PFSK-1 (cell line): Measurements from ENCODE around the gene RRP1.

ENCODE experiments used
- POLR2AphosphoS5 ChIP-seq: IDR thresholded peaks from 2 replicates; pipeline ENCODE4 v1.6.1; 2012; ENCODE audit warnings: low read depth, mild to moderate bottlenecking, control low read depth, low read length, moderate library complexity
- TAF1 ChIP-seq: IDR thresholded peaks from 2 replicates; pipeline ENCODE4 v1.6.1; 2012; ENCODE audit warnings: low read length, control low read depth, borderline replicate concordance; ENCODE audit not compliant: insufficient read depth

DNA sequence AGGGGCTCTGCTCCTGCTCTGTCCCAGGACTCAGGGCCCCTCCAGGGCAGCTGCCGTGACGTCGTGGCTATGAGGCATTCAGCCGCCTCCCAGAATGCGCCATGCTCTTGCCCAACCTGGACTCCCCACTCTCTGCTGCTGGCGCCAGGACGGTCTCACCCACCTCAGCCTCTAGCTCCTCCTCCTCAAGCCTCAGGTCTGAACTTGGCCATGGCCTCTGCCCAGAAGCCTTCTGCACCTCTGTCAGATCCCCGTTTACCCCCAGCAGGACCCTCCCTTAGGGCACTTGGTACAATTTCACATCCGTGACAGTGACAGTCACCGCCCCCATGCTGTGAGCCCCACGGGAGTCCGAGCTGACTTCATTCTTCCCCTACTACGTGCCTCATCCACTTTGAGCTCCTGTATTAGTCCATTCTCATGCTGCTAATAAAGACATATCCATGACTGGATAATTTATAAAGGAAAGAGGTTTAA is 18.1 kb upstream of the RRP1 start:
- TF ChIP-seq POLR2AphosphoS5: no peak
- no peak for TF ChIP-seq TAF1
